DMS79 treated with DMSO at 0.1 percent for 48 hours (cell line): Measurements from ENCODE around the gene KLK5.
A peak's percentile ranks its signal among the peaks of the same experiment; 100 is the strongest.
"Not testable (repeated sequence)": the region's sequence is repeated elsewhere in the genome, so short reads cannot be mapped to it uniquely, and the experiment has no call there.

Source experiments
- DNase-seq: peaks from one replicate; lab custom pipeline; 2025; lab: John Stamatoyannopoulos, UW

The KLK5 gene

DNA sequence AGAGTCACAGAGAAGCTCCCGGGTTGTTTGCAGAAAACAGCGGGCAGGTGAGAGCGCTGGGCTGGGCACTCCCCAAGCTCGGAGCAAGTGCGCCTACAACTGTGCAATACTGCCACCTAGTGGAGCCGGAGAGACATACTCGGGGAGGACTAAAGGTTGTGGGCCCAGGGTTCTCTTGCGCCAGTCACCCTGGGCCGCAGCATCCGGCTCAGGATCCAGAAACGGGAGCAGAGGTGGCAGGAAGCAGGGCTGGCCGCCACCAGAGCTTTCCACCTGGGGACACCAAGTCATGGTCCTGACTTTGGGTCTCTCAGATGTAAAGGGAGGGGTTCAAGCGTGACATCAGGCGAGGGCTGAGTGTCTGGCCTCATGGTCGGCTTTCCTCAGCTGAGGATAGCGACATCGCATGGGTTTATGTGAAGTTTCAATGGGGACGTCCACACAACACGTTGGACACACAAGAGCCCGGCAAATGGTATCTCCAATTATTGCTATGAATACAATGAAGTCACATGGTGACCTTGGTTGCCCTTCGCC lies 30.5 kb downstream of the KLK5 start:
- peak; percentile 66 for DNase-seq

- DNase-seq, result peak; percentile 28
These were observed 31.2 kb downstream of the KLK5 start for GRCh38 chr19:50921426-50922316.

DNA sequence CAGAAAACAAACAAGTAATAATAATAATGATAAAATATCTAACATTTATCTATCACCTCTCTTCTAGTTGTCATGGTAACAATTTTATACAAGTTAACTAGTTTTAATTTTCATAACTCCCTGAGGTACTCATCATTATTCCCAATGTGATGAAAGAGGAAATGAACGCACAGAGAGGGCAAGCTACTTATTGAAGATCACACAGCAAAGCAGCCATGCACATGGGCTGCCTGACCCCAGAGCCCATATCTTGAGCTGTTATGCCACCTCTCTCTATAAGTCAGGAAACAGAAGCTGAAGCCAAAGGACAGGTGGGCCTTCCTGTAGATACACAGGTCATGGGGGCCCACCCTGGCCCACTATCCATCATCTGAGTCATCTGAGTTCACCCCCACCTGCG lies 36.8 kb downstream of the KLK5 start:
- no peak for DNase-seq

GRCh38 chr19:50912727-50913716 lies 39.8 kb downstream of the KLK5 start:
- no peak for DNase-seq

- no peak for DNase-seq
These were observed 40.7 kb downstream of the KLK5 start for GRCh38 chr19:50912102-50912599.

- DNase-seq, result no peak
These were observed 41.4 kb downstream of the KLK5 start, which contains the start of gene KLK4 for GRCh38 chr19:50911206-50912101. TSS of gene KLK4 (minus strand) at chr19:50911395. CDS start at chr19:50910738, 657 bp downstream.

DNA sequence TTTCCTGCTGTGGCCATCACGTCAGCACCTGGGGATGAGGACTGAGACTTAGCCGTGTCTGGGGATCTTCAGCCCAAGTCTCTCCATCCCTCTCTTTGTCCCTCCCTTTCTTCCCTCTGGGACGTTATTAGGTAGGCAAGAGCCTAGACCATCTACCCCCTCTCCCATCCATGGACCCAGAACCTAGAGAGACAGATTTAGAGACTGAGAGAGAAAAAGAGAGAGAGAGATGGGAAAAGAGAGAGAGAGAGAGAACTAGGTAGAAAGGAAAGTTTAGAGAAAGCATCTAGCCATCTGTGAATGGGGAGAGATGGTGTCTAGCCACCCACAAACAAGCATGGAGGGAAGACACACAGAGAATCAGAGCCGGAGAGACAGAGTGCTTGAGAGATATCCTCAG lies 42.1 kb downstream of the KLK5 start:
- no peak for DNase-seq

DNA sequence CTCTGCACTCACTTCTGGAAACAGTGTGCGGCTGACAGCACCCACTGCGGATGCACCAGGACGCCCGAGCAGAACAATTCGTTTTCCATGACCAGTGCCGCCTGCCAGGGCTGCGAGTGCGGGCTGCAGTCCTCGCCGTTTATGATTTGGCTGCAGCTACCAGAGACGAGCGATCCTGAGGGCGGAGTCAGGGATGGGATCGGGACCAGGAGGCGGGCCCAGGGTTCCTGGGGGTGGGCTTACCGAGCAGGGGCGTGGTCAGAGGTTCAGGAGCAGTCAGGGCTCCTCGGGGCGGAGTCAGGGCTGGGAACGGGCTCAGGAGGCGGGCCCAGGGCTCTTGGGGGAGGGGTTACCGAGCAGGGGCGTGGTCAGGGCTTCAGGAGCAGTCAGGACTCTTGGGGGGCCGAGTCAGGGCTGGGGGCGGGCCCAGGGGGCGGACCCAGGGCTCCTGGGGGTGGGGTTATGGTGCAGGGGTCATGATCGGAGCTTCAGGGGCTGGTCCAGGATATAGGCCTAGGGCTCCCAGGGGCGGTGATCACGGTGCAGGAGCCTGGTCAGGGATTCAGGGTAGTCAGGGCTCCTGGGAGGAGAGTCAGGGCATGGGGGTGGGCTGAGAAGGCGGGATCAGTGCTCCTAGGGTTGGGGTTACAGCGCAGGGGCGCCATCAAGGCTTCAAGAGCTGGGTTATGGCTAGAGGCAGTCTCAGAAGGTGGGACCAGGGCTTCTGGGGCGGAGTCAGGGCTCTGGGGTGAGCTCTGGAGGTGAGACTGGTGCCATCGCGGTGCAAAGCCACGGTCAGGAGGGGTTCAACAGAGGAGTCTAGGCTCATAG lies 43.4 kb downstream of the KLK5 start:
- no peak for DNase-seq

- no peak for DNase-seq
These were observed 44.5 kb downstream of the KLK5 start for GRCh38 chr19:50908336-50908735.

DNA sequence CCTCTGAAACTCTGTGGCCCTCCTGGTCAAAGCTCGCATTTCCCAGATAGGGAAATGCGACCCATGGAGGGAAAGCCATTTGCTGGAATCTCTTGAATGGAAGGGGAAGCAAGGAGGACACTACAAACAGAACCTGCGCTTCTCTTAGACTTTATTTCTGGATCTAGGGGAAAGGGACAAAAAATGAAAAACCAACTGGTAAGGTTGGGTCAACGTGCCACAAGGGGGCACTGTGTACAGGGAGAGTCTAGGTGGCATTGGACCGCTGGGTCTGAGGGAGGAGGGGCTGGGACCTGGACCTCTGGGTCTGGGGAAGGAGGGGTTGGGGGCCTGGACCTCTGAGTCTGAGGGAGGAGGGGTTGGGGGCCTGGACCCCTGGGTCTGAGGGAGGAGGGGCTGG lies 46.6 kb downstream of the KLK5 start:
- DNase-seq, result no peak

DNA sequence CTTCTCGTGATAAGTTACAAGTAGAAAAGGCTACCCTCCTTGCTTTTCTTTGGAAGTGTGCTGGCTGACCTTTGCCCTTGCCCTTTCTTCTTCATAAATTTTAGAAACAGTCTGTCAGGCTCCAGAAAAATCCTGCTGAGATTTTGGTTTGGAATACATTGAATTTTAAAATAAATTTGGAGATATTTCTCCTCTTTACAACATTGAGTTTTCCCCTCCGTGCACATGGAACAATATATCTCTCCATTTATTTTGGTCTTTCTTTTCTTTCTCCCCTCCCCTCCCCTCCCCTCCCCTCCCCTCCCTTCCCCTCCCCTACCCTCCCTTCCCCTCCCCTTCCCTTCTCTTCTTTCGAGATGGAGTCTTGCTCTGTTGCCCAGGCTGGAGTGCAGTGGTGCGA lies 50.2 kb downstream of the KLK5 start:
- no peak for DNase-seq

GRCh38 chr19:50899569-50899968 lies 53.3 kb downstream of the KLK5 start:
- no peak for DNase-seq

DNA sequence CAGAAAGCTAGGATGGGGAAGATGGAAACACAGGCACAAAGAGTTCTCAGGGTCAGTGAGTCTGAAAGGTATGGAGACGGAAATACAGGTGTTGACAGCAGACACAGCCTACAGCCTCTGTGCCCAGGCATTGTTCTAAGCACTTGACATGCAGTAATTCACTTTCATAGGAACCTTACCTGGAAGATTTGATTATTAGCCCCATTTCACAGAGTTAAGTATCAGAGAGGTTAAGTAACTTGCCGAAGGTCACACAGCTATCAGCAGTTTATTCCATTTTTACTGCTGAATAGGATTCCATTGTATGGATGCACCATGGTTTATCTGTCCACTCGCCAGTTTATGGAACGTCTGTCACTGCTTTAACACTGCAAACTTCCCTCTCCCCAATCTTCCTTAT lies 54.8 kb downstream of the KLK5 start:
- no peak for DNase-seq

DNA sequence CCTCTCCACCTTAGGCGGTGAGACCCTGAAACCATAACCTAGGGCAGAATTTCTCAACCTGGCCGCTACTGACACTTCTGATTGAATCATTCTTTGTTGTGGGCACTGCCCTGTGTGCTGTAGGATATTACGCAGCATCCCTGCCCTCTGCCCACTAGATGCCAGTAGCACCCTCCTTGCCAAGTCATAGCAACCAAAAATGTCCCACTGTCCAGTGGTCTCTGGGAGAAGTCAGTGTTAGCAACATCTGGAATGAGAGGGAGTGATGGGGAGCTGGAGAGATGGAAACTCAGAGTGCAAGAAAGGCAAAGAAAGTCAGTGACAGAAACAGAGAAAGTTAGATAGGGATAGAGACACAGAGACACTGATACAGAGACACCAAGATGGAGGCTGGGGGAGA lies 55.2 kb downstream of the KLK5 start:
- DNase-seq, result no peak

- DNase-seq, result no peak
These were observed 55.6 kb downstream of the KLK5 start for GRCh38 chr19:50897191-50897607.

- DNase-seq, result peak; percentile 69
These were observed 56.1 kb downstream of the KLK5 start for GRCh38 chr19:50896591-50897190.

GRCh38 chr19:50896089-50896590 lies 56.7 kb downstream of the KLK5 start:
- DNase-seq, result not testable (repeated sequence)

DNA sequence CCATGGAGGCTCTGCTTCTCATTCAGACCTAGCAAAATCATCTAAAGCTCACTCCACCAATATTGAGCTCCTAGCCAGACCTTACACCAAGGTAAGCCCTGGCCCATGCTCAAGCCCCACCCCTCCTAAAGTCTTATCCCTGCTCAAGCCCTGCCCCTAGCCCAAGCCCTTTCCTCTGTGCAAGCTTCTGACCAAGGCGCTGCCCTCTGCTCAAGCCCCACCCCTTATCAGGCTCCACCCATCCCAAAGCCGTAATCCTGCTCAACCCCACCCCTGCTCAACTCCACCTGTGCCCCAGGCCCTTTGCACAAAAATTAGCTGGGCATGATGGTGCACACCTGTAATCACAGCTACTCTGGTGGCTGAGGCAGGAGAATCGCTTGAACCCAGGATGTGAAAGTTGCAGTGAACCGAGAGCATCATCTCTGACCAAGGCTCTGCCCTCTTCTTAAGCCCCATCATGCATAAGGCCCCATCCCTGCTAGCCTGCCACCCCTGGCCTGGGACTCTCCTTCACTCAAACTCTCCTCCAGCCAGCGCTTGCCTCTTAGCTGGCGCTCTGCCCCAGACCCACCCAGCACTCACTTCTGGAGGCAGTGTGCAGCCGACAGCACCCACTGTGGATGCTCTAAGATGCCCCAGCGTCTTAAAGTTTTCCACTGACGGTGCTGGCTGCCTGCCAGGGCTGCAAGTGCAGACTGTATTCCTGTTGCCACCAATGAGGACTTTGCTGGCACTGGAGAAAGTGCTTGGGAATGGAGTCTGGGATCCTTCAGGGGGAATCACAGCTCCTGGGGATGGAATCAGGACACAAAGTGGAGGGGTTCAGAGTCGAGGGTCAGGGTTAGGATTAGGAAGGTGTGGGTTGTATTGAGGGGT lies 58.1 kb downstream of the KLK5 start:
- no peak for DNase-seq
